KMS-11 (cell line): ENCODE data around the gene LTB.
"Not testable (repeated sequence)": the region's sequence is repeated elsewhere in the genome, so short reads cannot be mapped to it uniquely, and the experiment has no call there.

Experiments
- H2AFZ ChIP-seq: fragments of 200-600 bp; sonication (generic); 2 replicates; pipeline ENCODE4 v1.6.1; 2016; ENCODE audit warnings: antibody characterized with exemption, mixed run types, low read depth
- H3K27ac ChIP-seq: fragments of 200-600 bp; sonication (generic); 2 replicates; pipeline ENCODE4 v1.6.1; 2016; ENCODE audit warnings: mild to moderate bottlenecking, mixed run types
- H3K27me3 ChIP-seq: fragments of 200-600 bp; sonication (generic); 2 replicates; pipeline ENCODE4 v1.6.1; 2017; ENCODE audit warnings: mild to moderate bottlenecking, low read depth, mixed run types, moderate library complexity; ENCODE audit not compliant: insufficient read depth
- H3K36me3 ChIP-seq: fragments of 200-600 bp; sonication (generic); 2 replicates; pipeline ENCODE4 v1.6.1; 2017; ENCODE audit warnings: mild to moderate bottlenecking, mixed run types; ENCODE audit not compliant: insufficient read depth
- H3K4me1 ChIP-seq: fragments of 200-600 bp; sonication (generic); 2 replicates; pipeline ENCODE4 v1.6.1; 2016; ENCODE audit warnings: mild to moderate bottlenecking, low read depth, mixed run types; ENCODE audit not compliant: poor library complexity, severe bottlenecking
- H3K4me2 ChIP-seq: fragments of 200-600 bp; sonication (generic); 2 replicates; pipeline ENCODE4 v1.7.0; 2016; ENCODE audit warnings: mild to moderate bottlenecking, mixed run types
- H3K4me3 ChIP-seq: fragments of 200-600 bp; sonication (generic); IDR thresholded peaks from 2 replicates; pipeline ENCODE4 v1.6.1; 2017; ENCODE audit warnings: low read depth, low read length, mixed read lengths; ENCODE audit not compliant: insufficient read depth
- H3K79me2 ChIP-seq: fragments of 200-600 bp; sonication (generic); 2 replicates; pipeline ENCODE4 v1.6.1; 2016; ENCODE audit warnings: low read depth, mixed run types; ENCODE audit not compliant: insufficient read depth
- H3K9ac ChIP-seq: fragments of 200-600 bp; sonication (generic); 2 replicates; pipeline ENCODE4 v1.6.1; 2016; ENCODE audit warnings: mild to moderate bottlenecking, mixed run types
- H4K20me1 ChIP-seq: fragments of 200-600 bp; sonication (generic); 2 replicates; pipeline ENCODE4 v1.6.1; 2016; ENCODE audit warnings: mild to moderate bottlenecking, mixed run types; ENCODE audit not compliant: insufficient read depth
- TF ChIP-seq, protein P1 (sequence below): fragments of 200-600 bp; sonication (generic); conservative IDR thresholded peaks from 2 replicates; pipeline ENCODE4 v1.6.1; 2017; ENCODE audit warnings: low read depth, mild to moderate bottlenecking, antibody characterized with exemption, low read length, moderate library complexity, mixed read lengths

LTB gene

DNA sequence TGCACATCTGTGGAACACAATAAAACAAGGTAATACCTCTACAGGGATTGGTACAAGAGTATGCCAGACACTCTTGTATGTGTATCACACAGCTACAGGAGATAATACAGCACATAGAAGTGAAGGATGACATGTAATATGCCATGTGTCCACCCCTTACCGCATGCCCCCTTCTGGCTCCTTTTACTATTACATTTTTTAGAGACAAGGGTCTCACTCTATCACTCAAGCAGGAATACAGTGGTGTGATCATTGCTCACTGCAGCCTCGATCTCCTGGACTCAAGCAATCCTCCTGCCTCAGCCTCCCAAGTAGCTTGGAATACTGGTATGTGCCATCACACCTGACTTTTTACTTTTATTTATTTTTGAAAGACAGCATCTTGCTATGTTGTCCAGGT, 14.8 kb upstream of the LTB start:
- TF ChIP-seq, protein P1, sequence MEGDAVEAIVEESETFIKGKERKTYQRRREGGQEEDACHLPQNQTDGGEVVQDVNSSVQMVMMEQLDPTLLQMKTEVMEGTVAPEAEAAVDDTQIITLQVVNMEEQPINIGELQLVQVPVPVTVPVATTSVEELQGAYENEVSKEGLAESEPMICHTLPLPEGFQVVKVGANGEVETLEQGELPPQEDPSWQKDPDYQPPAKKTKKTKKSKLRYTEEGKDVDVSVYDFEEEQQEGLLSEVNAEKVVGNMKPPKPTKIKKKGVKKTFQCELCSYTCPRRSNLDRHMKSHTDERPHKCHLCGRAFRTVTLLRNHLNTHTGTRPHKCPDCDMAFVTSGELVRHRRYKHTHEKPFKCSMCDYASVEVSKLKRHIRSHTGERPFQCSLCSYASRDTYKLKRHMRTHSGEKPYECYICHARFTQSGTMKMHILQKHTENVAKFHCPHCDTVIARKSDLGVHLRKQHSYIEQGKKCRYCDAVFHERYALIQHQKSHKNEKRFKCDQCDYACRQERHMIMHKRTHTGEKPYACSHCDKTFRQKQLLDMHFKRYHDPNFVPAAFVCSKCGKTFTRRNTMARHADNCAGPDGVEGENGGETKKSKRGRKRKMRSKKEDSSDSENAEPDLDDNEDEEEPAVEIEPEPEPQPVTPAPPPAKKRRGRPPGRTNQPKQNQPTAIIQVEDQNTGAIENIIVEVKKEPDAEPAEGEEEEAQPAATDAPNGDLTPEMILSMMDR: peak; percentile 45; the same call in 1 of the 2 replicates
- Histone ChIP-seq H3K4me1 (no peaks in the 10 kb centered on the region), H3K27me3 (no peaks in the 10 kb centered on the region), H3K4me2 (no peak overlapping the region), H3K27ac (no peak overlapping the region), H4K20me1 (no peaks in the 10 kb centered on the region), H3K36me3 (no peaks in the 10 kb centered on the region), H3K4me3 (no peak overlapping the region), H2AFZ (no peak overlapping the region), H3K79me2 (no peaks in the 10 kb centered on the region), H3K9ac (no peak overlapping the region)

DNA sequence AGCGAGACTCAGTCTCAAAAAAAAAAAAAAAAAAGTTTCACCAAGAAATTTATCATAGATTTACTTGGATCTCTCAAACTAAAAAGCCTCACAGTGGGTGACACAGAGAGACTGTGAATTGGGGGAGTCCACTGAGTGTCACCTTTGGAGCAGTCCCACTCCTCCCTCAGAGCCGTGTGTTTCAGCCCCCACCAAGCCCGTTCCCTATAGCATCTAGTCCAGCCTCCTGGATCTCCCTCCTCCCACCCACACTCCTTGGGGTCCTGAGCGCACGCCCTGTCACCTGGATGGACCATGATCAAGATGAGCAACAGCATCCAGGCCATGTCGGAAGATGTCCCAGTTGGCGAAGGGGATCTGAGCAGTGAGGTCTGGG, 10.2 kb upstream of the LTB start:
- Histone ChIP-seq H4K20me1 (no peaks in the 10 kb centered on the region), H3K4me2 (no peak overlapping the region), H3K4me3 (no peak overlapping the region), H3K79me2 (no peaks in the 10 kb centered on the region), H2AFZ (no peak overlapping the region), H3K36me3 (no peaks in the 10 kb centered on the region), H3K9ac (no peak overlapping the region), H3K4me1 (peaks cover 7% of the 10 kb centered on the region), H3K27me3 (peaks cover 5% of the 10 kb centered on the region; the same call in 1 of the 2 replicates), H3K27ac (no peak overlapping the region)
- TF ChIP-seq, protein P1: no peak

DNA sequence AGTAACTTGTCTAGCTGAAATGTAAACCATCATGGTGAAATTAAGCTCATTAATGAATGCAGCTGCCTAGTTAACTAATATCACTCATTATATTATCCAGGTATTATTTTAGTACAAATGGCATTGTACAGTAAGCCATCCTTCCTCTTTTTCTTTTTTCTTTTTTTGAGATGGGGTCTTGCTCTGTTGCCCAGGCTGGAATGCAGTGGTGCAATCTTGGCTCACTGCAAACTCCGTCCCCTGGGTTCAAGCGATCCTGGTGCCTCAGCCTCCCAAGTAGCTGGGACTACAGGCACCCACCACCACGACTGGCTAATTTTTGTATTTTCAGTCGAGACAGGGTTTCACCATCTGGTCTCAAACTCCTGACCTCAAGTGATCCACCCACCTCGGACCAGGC, 8.5 kb upstream of the LTB start:
- H3K27ac ChIP-seq, H3K36me3 ChIP-seq, H3K9ac ChIP-seq, H3K4me3 ChIP-seq, H3K4me2 ChIP-seq, H2AFZ ChIP-seq, H4K20me1 ChIP-seq, H3K27me3 ChIP-seq, H3K4me1 ChIP-seq, H3K79me2 ChIP-seq: not testable (repeated sequence)

DNA sequence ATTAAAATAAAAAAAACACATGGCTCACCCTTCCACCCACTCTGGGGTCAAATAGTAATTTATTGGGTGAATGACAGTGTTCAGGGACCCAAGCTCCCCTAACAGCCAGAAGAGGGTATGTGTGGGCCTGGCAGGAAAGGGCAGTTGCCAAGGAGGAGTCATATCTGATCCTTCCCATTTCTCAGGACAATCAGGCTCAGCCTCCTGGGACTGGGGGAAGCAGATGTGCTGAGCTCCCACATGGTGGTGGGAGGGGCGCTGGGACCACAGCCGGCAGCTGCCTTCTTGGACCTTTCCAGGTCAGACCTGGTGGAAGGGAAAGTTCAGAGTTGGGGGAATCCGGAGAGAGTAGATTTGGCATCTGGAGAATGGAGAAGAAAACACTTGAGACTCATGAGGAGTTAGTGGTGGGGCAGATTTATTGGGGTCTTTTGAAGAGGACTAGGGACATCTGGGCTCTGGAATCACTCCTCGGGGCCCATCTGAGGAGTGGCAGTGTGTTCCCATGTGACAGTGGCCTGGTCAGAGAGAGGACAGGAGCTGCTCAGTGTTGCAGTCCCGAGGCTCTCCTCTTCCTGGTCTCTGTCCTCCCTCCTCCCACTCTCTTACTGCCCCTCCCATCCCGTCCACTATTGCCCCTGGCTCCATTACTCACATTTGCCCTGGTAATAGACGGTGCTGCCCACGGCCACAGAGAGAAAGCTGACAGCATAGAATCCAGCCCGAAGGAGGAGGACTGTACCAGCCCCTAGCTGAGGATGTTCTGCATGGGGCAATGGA, 6.8 kb upstream of the LTB start:
- TF ChIP-seq, protein P1: no peak
- H3K4me2 ChIP-seq: no peak overlapping the region
- H4K20me1 ChIP-seq: no peaks in the 10 kb centered on the region
- H3K36me3 ChIP-seq: no peaks in the 10 kb centered on the region
- no peak overlapping the region for H2AFZ ChIP-seq
- H3K4me3 ChIP-seq: no peak overlapping the region
- peaks cover 5% of the 10 kb centered on the region; the same call in 1 of the 2 replicates for H3K27me3 ChIP-seq
- H3K79me2 ChIP-seq: no peaks in the 10 kb centered on the region
- H3K9ac ChIP-seq: no peak overlapping the region
- H3K4me1 ChIP-seq: peaks cover 7% of the 10 kb centered on the region
- H3K27ac ChIP-seq: no peak overlapping the region
